Activated CD8-positive, alpha-beta memory T cell treated with anti-CD3 and anti-CD28 coated beads, Interleukin-2, amount 10 ng/mL, durations not matched to agents 7 days and 5 days (primary cell): ENCODE measurements around the gene ATXN7L1. TPM values are rescaled to one million over a fixed set of nuclear protein-coding genes. Genes with fewer than 3 reads are reported as not detected.
"Not testable (repeated sequence)": the region's sequence is repeated elsewhere in the genome, so short reads cannot be mapped to it uniquely, and the experiment has no call there.

Source experiments
- ATAC-seq: fragments of 150-1000 bp; cut with Tn5 transposase; one replicate; pipeline ENCODE4 v1.10.0; 2021; ENCODE audit warnings: moderate library complexity
- CTCF ChIA-PET: fragments of 350-600 bp; sonication (Branson Sonifier 250); formaldehyde crosslinking; loops from one replicate; lab custom pipeline; 2021; ENCODE audit warnings: antibody characterized with exemption; lab: Charles Lee
- DNase-seq: peaks from one replicate; pipeline ENCODE4 v3.0.0-alpha.2; 2020
- H3K27ac Mint-ChIP-seq: one replicate; pipeline ENCODE4 v1.8.0; 2021; ENCODE audit warnings: mild to moderate bottlenecking, mixed read lengths
- H3K27me3 Mint-ChIP-seq: one replicate; pipeline ENCODE4 v1.8.0; 2021; ENCODE audit warnings: mixed read lengths
- H3K36me3 Mint-ChIP-seq: one replicate; pipeline ENCODE4 v1.8.0; 2021; ENCODE audit warnings: mild to moderate bottlenecking, mixed read lengths
- H3K4me1 Mint-ChIP-seq: one replicate; pipeline ENCODE4 v1.8.0; 2021; ENCODE audit warnings: mixed read lengths
- H3K4me3 Mint-ChIP-seq: one replicate; pipeline ENCODE4 v1.8.0; 2021; ENCODE audit warnings: mild to moderate bottlenecking, moderate library complexity, mixed read lengths
- H3K9me3 Mint-ChIP-seq: one replicate; pipeline ENCODE4 v1.8.0; 2022; ENCODE audit warnings: low read depth, mixed read lengths
- total RNA-seq, 2 experiments: library from RNA; stranded (reverse); gene quantifications; one replicate each; pipeline ENCODE4 v1.2.3, GENCODE V29; 2021

ATXN7L1 gene
- total RNA-seq, 2 experiments from 2014 or later, result 4.2 to 9.1 TPM

DNA sequence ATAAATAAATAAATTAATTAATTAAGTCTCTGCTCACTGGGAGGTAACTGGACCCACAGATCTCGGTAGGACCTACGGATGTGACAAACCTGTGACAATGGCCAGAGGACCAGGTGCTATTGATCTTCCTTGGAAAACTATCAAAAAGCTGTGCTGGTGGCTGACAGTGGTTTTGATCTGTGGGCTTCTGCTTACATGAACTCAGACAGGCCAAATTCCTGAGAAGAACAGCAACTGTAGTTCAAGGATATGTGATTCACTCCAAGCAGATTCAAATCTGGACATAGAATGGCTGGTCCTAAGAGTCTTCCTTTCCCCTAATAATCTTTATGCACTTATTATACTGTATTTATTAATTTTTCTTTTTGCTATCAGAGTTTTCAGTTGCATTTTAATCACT is 80.0 kb downstream of the ATXN7L1 start:
- no peaks in the 10 kb centered on the region for H3K36me3 Mint-ChIP-seq
- H3K4me1 Mint-ChIP-seq, result peaks cover 23% of the 10 kb centered on the region
- no peak for ATAC-seq
- CTCF ChIA-PET, result interaction anchor here (0.8 kb wide), 1 partner anchor 167 kb away, joined by 4 read pairs; the partner anchor contains the start of gene CDHR3
- H3K9me3 Mint-ChIP-seq, result no peaks in the 10 kb centered on the region
- DNase-seq, result no peak
- peaks cover 26% of the 10 kb centered on the region for H3K27me3 Mint-ChIP-seq
- H3K4me3 Mint-ChIP-seq, result no peak overlapping the region
- H3K27ac Mint-ChIP-seq, result no peak overlapping the region

DNA sequence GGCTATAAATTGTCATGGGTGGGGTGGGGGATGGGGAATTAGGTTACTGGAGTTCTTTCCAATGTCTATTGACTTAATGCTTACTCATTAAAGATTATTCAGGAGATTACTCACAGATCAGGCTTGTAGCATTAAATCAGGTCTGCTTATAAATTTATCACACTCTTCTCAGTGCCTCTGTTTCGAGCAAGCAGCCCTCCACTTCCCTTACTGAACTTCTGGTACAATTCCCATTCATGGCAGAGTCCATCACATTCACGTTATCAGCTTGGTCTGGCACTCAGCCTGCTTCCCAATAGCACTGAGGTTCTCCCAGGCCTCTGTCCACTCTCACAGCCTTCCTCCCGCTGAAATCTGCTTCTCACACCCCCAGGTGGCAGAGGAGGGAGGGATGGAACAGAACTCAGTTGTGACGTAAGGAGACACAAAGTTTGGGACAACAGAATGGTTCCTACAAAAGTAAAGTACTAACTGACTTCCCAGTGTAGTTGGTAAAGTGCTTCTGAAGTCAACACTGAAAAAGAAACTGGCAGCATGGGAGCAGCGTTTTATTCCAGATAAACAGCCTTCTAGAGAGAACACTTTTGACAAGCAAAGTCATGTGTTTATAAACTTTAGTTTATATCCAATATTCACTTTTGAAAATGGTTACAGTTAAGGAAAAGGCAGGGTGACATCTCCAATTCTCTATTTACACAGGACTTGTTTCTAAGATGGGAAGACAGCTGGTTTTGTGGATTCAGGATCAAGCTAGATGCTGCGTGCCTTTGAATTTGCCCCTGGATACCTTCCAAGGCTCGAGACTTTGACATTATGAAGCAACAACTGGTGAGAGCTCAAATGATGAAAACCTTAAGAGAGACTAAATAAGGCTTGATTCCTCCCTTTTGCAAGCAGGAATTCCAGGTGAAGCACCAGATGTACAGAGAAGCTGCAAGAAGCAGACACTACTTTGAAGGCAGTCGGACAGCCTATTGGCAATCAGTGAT is 81.4 kb downstream of the ATXN7L1 start:
- Mint-ChIP-seq H3K27me3 (peaks cover 23% of the 10 kb centered on the region), H3K4me3 (no peak overlapping the region), H3K36me3 (no peaks in the 10 kb centered on the region), H3K4me1 (peaks cover 10% of the 10 kb centered on the region), H3K27ac (no peak overlapping the region), H3K9me3 (no peaks in the 10 kb centered on the region)
- no peak for ATAC-seq
- no peak for DNase-seq
- CTCF ChIA-PET, result interaction anchor here (1.2 kb wide), 1 partner anchor 35 kb away, joined by 4 read pairs; no protein-coding TSS in a partner anchor

DNA sequence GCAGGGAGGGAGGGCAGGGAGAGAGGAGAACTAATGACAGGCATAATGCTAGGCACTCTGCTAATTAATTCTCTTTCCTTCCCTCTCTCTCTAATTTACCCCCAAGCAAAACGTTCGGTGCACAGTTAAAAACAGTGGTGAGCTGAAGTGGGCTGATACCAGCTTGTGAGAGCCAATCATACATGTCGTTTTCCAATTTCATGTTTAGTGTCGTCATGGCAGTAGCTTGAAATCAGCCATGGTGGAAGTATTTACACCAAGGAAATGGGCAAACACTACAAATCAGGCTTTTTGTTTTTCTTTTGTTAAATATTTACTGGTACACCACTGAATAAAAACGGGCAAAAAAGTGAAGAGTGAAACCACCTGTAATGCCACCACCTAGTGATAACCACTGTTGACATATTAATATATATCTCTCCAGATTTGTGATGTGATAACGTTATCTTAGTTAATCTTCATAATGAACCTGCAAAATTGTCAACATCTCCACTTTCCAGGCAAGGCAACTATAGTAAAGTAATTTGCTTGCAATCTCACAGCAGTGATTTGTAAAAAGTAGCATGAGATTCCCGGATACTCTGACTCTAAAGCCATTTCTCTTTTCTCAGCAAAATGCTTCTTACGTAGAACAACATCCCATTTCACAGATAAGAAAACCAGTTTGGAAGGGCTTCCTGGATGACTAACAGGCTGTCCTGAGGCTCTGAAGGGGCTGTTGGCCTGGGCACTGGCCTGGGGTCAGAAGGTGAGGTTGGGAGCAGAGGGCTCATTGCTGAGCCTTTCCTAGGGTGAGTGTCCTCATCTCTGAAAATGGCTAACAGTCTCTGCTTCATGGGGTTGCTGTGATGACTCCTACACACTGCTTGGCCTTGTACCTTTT is 83.7 kb downstream of the ATXN7L1 start:
- DNase-seq (no peak), ATAC-seq (no peak)
- H3K27ac Mint-ChIP-seq, result no peak overlapping the region
- H3K4me3 Mint-ChIP-seq, result no peak overlapping the region
- H3K27me3 Mint-ChIP-seq, result peaks cover 26% of the 10 kb centered on the region
- H3K4me1 Mint-ChIP-seq, result no peaks in the 10 kb centered on the region
- CTCF ChIA-PET, result no interaction called here
- H3K36me3 Mint-ChIP-seq, result no peaks in the 10 kb centered on the region
- no peaks in the 10 kb centered on the region for H3K9me3 Mint-ChIP-seq

DNA sequence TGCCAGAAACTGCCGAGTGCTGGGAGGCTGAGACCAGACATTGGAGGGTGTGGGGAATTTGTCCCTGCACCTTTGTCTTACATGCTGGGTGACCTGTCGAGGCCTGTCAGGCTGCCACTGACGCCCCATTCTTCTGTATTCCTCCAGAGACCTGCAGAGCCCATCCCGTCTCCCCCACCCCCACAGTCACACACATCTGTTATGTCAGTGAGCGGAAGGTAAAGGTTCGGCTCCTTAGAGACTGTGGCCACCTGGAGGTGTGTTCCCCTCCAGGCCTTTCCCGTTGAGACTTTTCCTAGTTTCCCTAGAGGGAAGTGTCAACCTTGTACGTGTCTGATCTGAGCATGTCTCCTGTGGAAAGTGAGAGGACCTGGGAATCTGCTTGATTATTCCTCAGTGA is 84.5 kb downstream of the ATXN7L1 start:
- Mint-ChIP-seq H3K4me3 (no peak overlapping the region), H3K4me1 (no peaks in the 10 kb centered on the region), H3K9me3 (no peaks in the 10 kb centered on the region), H3K27ac (no peak overlapping the region), H3K36me3 (no peaks in the 10 kb centered on the region), H3K27me3 (peaks cover 24% of the 10 kb centered on the region)
- ATAC-seq (no peak), DNase-seq (no peak)
- CTCF ChIA-PET, result no interaction called here

DNA sequence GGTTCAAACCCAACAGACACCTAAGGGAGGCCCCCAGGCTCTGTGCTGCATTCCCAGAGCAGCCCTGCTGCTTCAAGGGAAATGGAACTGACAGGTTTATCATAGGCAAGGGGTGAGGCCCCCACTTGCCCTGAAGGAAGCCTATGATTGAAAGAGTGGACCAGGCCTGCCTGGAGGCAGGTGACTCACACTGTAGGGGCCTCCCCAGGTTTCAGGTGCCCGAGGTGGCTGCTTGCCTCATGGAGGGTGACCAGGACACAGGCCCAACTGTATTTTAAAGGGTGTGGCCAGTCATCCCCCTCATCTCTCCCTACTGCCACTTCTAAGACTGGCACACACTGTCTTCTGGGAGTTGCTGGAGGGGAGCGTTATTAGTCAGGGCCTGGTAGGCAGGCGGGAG is 85.4 kb downstream of the ATXN7L1 start:
- no peaks in the 10 kb centered on the region for H3K36me3 Mint-ChIP-seq
- CTCF ChIA-PET, result no interaction called here

DNA sequence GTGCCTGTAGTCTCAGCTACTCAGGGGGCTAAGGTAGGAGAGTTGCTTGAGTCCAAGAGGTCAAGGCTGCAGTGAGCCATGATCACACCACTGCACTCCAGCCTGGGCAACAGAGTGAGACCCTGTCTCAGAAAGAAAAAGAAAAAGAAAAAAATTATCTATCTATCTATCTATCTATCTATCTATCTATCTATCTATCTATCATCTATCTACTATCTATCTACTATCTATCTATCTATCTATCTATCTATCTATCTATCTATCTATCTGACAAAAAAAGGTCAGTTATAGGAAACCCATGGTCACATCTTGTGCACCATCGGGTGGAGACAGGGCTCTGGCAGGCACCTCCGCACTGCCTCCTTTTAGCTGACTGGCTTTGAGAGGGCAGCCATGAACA is 85.9 kb downstream of the ATXN7L1 start:
- H3K27ac Mint-ChIP-seq, H3K4me1 Mint-ChIP-seq, H3K9me3 Mint-ChIP-seq, CTCF ChIA-PET, H3K36me3 Mint-ChIP-seq, DNase-seq, H3K4me3 Mint-ChIP-seq, ATAC-seq: not testable (repeated sequence)
- peaks cover 29% of the 10 kb centered on the region for H3K27me3 Mint-ChIP-seq

More for the DNA sequence above, 85.4 kb downstream of the ATXN7L1 start:
- DNase-seq (no peak), ATAC-seq (no peak)
- H3K27ac Mint-ChIP-seq, result no peak overlapping the region
- no peaks in the 10 kb centered on the region for H3K4me1 Mint-ChIP-seq
- H3K4me3 Mint-ChIP-seq, result no peak overlapping the region
- no peaks in the 10 kb centered on the region for H3K9me3 Mint-ChIP-seq
- H3K27me3 Mint-ChIP-seq, result peaks cover 24% of the 10 kb centered on the region

DNA sequence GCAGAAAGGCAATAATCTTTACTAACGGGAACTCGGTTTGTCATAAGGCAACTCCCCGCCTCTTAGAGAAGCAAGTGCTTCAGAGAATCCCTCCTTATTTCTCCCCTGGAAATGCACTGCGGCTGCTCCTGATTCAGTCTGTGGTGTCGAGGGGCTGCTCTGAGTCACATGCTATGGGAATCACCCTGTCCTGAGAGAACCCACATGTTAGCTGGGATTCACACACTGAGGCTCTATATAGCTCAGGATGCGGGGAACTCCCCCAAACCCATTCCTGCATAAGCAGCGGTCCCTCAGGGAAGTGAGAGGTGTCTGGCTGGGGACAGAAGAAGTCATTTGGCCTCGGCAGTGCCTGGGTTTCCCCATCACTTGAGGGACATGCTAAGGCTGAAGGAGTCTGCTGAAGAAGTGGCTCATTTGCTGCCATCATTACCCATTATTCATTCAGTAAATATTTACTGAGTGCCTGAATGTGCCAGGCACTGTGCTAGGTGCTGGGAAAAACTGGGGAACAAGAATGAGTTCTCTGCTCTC is 87.5 kb downstream of the ATXN7L1 start:
- Mint-ChIP-seq H3K36me3 (no peaks in the 10 kb centered on the region), H3K4me3 (no peak overlapping the region), H3K4me1 (no peaks in the 10 kb centered on the region), H3K9me3 (no peaks in the 10 kb centered on the region), H3K27me3 (peaks cover 27% of the 10 kb centered on the region), H3K27ac (no peak overlapping the region)
- ATAC-seq (no peak), DNase-seq (no peak)
- CTCF ChIA-PET, result no interaction called here

DNA sequence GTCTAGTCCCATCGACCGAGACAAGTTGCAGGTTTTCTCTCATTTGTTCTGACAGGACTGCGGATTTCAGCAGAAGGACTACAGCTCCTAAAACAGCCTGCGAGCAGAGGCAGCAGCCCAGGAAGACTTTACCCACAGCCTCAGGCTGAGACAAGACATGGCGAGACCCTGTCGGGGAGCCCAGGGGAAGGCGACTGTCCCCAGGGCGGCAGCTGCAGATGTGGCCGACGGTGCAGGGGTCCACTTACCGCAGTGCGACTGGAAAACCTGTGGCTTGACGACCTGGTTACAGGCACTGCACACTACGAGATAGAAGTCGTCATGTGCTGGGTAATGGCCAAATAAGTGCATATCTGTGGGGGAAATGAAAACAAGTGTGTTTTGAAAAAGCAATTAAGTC is 88.0 kb downstream of the ATXN7L1 start:
- Mint-ChIP-seq H3K27ac (no peak overlapping the region), H3K36me3 (no peaks in the 10 kb centered on the region), H3K9me3 (no peaks in the 10 kb centered on the region), H3K27me3 (peaks cover 26% of the 10 kb centered on the region), H3K4me3 (no peak overlapping the region), H3K4me1 (no peaks in the 10 kb centered on the region)
- DNase-seq (no peak), ATAC-seq (no peak)
- CTCF ChIA-PET, result no interaction called here

DNA sequence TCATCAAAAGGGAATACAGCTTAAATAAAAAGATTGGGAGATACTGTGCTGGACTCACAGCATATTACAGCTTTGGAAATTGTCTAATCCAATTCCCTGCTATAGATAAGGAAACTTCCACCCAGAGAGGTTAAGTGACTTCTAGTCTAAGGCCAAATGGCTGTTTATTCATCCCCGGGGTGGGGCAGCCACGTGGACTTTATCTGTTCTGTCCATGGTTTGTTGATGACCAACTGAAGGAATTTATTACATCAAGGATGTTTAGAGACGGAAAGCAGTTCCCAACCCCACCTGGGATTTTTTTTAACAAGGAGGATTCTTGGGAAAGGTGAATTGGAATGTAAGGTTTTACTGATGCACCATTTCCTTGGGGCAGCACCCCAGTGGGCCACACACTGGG is 88.6 kb downstream of the ATXN7L1 start:
- DNase-seq, result no peak
- Mint-ChIP-seq H3K4me3 (no peak overlapping the region), H3K4me1 (peaks cover 5% of the 10 kb centered on the region), H3K27me3 (peaks cover 27% of the 10 kb centered on the region), H3K27ac (no peak overlapping the region), H3K36me3 (no peaks in the 10 kb centered on the region), H3K9me3 (no peaks in the 10 kb centered on the region)
- CTCF ChIA-PET, result no interaction called here
- no peak for ATAC-seq

DNA sequence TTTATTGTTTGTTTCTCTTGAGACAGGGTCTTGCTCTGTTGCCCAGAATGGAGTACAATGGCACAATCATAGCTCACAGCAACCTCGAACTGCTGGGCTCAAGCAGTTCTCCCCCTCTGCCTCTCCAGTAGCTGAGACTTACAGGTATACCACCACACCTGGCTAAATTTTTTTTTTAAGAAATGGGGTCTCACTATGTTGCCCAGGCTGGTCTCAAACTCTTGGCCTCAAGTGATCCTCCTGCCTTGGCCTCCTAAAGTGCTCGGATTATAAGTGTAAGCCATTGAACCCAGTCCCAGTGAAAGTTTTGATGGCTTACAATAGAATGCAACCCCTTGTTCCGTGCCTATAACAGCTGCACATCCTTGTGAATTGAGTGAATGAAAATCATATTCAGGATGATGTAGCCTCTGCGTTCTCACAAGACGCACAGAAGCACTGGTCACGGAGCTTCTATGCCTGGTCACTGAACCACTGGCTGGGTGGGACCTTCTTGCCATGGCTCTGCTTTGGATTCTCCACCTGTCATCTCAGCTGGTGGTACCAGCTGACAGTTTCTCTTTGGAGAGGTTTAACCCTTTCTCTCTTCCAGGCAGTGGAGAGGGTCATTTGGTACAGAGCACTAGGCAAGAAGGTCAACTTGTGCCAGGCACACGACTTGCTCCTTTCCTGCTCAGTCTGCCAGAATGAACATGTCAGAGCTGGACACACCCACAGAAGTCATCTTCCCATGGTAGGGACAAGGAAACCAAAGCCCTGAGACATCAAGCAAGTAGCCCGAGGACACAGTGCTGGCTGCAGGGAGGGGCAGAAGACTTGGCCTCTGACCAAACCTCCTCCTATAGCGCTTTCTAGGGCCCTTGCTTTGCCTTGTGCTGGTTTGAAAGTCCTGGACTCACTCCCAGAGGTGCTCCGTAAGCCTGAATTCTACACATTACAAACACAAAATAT is 89.6 kb downstream of the ATXN7L1 start:
- DNase-seq (no peak), ATAC-seq (no peak)
- no peak overlapping the region for H3K4me3 Mint-ChIP-seq
- CTCF ChIA-PET, result interaction anchor here (1.2 to 1.7 kb wide), 2 partner anchors 10 to 12 kb away, joined by 3 to 5 read pairs; no protein-coding TSS in a partner anchor
- peaks cover 32% of the 10 kb centered on the region for H3K27me3 Mint-ChIP-seq
- peaks cover 10% of the 10 kb centered on the region for H3K4me1 Mint-ChIP-seq
- no peaks in the 10 kb centered on the region for H3K9me3 Mint-ChIP-seq
- no peak overlapping the region for H3K27ac Mint-ChIP-seq
- H3K36me3 Mint-ChIP-seq, result no peaks in the 10 kb centered on the region

DNA sequence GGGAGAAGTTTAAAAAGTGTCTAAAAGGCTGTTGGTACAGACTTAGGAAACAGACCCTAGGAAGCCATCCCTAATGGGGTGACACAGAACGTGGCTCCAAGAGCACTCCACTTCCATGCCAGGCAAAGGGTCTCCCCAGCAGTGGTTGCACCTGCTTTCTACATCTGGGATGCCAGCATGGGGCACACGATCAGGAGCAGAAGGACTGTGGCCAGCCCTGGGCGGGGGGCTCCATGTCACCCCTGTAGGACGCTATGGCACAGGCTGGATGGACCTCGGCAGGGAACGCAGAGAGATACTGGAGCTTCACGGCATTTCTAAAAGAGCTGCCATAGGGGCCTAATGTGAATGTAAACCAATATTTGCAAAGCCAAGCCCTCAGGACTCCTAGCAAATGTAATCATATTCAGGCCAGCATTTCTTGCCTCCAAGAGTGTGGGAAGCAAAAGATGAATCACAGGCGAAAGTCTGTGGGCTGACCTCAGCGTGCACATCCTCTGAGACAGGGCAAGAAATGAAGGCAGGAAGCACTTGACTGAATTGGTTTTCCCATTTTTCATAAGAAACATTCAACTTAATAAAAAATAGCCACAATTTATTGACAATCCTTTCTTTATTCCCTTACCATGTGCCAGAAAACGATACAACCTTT is 93.9 kb downstream of the ATXN7L1 start:
- Mint-ChIP-seq H3K4me1 (peaks cover 10% of the 10 kb centered on the region), H3K27ac (no peak overlapping the region), H3K27me3 (peaks cover 48% of the 10 kb centered on the region), H3K36me3 (no peaks in the 10 kb centered on the region), H3K4me3 (no peak overlapping the region), H3K9me3 (no peaks in the 10 kb centered on the region)
- DNase-seq (peak; percentile 66), ATAC-seq (no peak)
- CTCF ChIA-PET, result interaction anchor here (1.0 to 1.2 kb wide), 3 partner anchors 57 to 243 kb away, joined by 3 read pairs; no protein-coding TSS in a partner anchor
